ENCODE data around the gene PKNOX2.

GRCh38 chr11:125401235-125401634 is 236.7 kb downstream of the PKNOX2 start:
- TF ChIP-seq, protein P1, sequence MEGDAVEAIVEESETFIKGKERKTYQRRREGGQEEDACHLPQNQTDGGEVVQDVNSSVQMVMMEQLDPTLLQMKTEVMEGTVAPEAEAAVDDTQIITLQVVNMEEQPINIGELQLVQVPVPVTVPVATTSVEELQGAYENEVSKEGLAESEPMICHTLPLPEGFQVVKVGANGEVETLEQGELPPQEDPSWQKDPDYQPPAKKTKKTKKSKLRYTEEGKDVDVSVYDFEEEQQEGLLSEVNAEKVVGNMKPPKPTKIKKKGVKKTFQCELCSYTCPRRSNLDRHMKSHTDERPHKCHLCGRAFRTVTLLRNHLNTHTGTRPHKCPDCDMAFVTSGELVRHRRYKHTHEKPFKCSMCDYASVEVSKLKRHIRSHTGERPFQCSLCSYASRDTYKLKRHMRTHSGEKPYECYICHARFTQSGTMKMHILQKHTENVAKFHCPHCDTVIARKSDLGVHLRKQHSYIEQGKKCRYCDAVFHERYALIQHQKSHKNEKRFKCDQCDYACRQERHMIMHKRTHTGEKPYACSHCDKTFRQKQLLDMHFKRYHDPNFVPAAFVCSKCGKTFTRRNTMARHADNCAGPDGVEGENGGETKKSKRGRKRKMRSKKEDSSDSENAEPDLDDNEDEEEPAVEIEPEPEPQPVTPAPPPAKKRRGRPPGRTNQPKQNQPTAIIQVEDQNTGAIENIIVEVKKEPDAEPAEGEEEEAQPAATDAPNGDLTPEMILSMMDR (IDR thresholded peaks at IDR 0.05) = no peak
- TF ChIP-seq POLR2A (IDR thresholded peaks at IDR 0.05) = no peak

Measured in esophagus squamous epithelium (tissue), 4 donors.